ENCODE measurements around the gene FBXO11.

The FBXO11 gene

GRCh38 chr2:47867205-47867604 is 39.1 kb downstream of the FBXO11 start (continued):
- TF ChIP-seq ISL1 (CRISPR knock-in tag; IDR thresholded peaks at IDR 0.05) (peak; percentile 81), ESRRG (CRISPR knock-in tag; IDR thresholded peaks at IDR 0.05) (no peak), RARB (CRISPR knock-in tag; IDR thresholded peaks at IDR 0.05) (no peak), PPARA (CRISPR knock-in tag; IDR thresholded peaks at IDR 0.05; ENCODE audit: borderline replicate concordance) (no peak), ZFP3 (CRISPR knock-in tag; IDR thresholded peaks at IDR 0.05) (no peak), TSHZ2 (CRISPR knock-in tag; IDR thresholded peaks at IDR 0.05) (peak; percentile 92; the same call in 1 of the 2 replicates)

- TF ChIP-seq TCF4 (CRISPR knock-in tag; IDR thresholded peaks at IDR 0.05; ENCODE audit: borderline replicate concordance) = no peak
- TF ChIP-seq TSHZ2 (CRISPR knock-in tag; IDR thresholded peaks at IDR 0.05) = no peak
- no peak for TF ChIP-seq PATZ1 (CRISPR knock-in tag; IDR thresholded peaks at IDR 0.05; ENCODE audit: borderline replicate concordance)
- no peak for TF ChIP-seq ZNF565 (CRISPR knock-in tag; conservative IDR thresholded peaks at IDR 0.05; ENCODE audit: low read depth)
- no peak for TF ChIP-seq ZFP3 (CRISPR knock-in tag; IDR thresholded peaks at IDR 0.05)
- no peak for TF ChIP-seq BACH2 (CRISPR knock-in tag; IDR thresholded peaks at IDR 0.05; ENCODE audit: borderline replicate concordance)
- no peak for TF ChIP-seq CSRNP3 (CRISPR knock-in tag; IDR thresholded peaks at IDR 0.05)
- no peak for TF ChIP-seq ZNF8 (CRISPR knock-in tag; IDR thresholded peaks at IDR 0.05)
- TF ChIP-seq ESRRG (CRISPR knock-in tag; IDR thresholded peaks at IDR 0.05) = no peak
- TF ChIP-seq ZC3H10 (CRISPR knock-in tag; IDR thresholded peaks at IDR 0.05) = no peak
- no peak for TF ChIP-seq PPARA (CRISPR knock-in tag; IDR thresholded peaks at IDR 0.05; ENCODE audit: borderline replicate concordance)
- TF ChIP-seq ZNF70 (CRISPR knock-in tag; IDR thresholded peaks at IDR 0.05) = no peak
- no peak for TF ChIP-seq POU6F1 (CRISPR knock-in tag; IDR thresholded peaks at IDR 0.05; ENCODE audit: borderline replicate concordance, low read depth)
- TF ChIP-seq SNAI2 (CRISPR knock-in tag; IDR thresholded peaks at IDR 0.05) = no peak
- no peak for TF ChIP-seq GLIS3 (CRISPR knock-in tag; IDR thresholded peaks at IDR 0.05)
- TF ChIP-seq OSR1 (CRISPR knock-in tag; IDR thresholded peaks at IDR 0.05) = no peak
- no peak for TF ChIP-seq ISL1 (CRISPR knock-in tag; IDR thresholded peaks at IDR 0.05)
- TF ChIP-seq ARNTL (CRISPR knock-in tag; IDR thresholded peaks at IDR 0.05; ENCODE audit: borderline replicate concordance, low read depth) = no peak
- no peak for ATAC-seq
Observed at GRCh38 chr2:47864566-47864965, 41.7 kb downstream of the FBXO11 start.

- ATAC-seq = no peak
- TF ChIP-seq ISL1 (CRISPR knock-in tag; IDR thresholded peaks at IDR 0.05) (no peak), PPARA (CRISPR knock-in tag; IDR thresholded peaks at IDR 0.05; ENCODE audit: borderline replicate concordance) (no peak), OSR1 (CRISPR knock-in tag; IDR thresholded peaks at IDR 0.05) (no peak), ZNF70 (CRISPR knock-in tag; IDR thresholded peaks at IDR 0.05) (no peak), TSHZ2 (CRISPR knock-in tag; IDR thresholded peaks at IDR 0.05) (no peak), CSDC2 (CRISPR knock-in tag; IDR thresholded peaks at IDR 0.05) (no peak), ZC3H10 (CRISPR knock-in tag; IDR thresholded peaks at IDR 0.05) (no peak), ZNF565 (CRISPR knock-in tag; conservative IDR thresholded peaks at IDR 0.05; ENCODE audit: low read depth) (no peak), TCF4 (CRISPR knock-in tag; IDR thresholded peaks at IDR 0.05; ENCODE audit: borderline replicate concordance) (no peak), TOX (CRISPR knock-in tag; IDR thresholded peaks at IDR 0.05; ENCODE audit: borderline replicate concordance) (no peak), ZNF8 (CRISPR knock-in tag; IDR thresholded peaks at IDR 0.05) (no peak), ZFP30 (CRISPR knock-in tag; IDR thresholded peaks at IDR 0.05) (no peak), POU6F1 (CRISPR knock-in tag; IDR thresholded peaks at IDR 0.05; ENCODE audit: borderline replicate concordance, low read depth) (no peak)
Observed at GRCh38 chr2:47862949-47863348, 43.3 kb downstream of the FBXO11 start.

Data from SK-N-SH treated with all-trans-retinoic acid at 6 μM for 48 hours (cell line).